ENCODE results near the gene KRT6B.

DNA sequence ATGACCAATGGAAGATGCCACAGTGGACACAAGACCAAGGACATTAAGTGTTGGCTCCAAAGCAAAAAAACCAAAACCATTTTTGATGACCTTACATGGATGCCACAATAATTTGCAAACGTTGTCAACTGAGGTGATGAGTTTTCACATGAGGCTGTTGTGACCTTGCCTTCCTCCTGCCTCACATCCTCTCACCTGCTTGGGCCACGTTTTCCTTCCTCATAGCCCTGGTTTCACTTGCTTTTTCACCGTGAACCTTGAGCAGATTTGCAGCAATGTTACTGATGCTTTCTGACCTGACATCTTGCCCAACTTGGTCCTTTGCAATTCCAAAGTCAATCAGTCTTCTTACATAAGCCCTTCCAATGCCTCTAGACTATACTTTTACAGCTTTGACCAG, 3.7 kb downstream of the KRT6B start:
- no peak for TF ChIP-seq POLR2AphosphoS5 (IDR thresholded peaks at IDR 0.05; ENCODE audit: insufficient read depth, low read depth, low read length)
- TF ChIP-seq, protein P1, sequence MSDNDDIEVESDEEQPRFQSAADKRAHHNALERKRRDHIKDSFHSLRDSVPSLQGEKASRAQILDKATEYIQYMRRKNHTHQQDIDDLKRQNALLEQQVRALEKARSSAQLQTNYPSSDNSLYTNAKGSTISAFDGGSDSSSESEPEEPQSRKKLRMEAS (IDR thresholded peaks at IDR 0.05; ENCODE audit: insufficient read depth, insufficient read length), result no peak
